Thymus (tissue), 11 donors: ENCODE results near the gene GUSB. TPM values are rescaled to one million over a fixed set of nuclear protein-coding genes. Genes with fewer than 3 reads are reported as not detected.
A peak's percentile ranks its signal among the peaks of the same experiment; 100 is the strongest.
"Not testable (repeated sequence)": the region's sequence is repeated elsewhere in the genome, so short reads cannot be mapped to it uniquely, and the experiment has no call there.

ENCODE experiments used
- DNase-seq, 9 donors: peaks; one replicate each; pipeline ENCODE4 v3.0.0-alpha.2; 2013; ENCODE audit warnings: low spot score in 9 of 9, low read depth in 6 of 9, missing footprints in 1 of 9
- H3K27ac ChIP-seq, 2 donors: one replicate each; pipeline ENCODE4 v1.5.1; 2013; ENCODE audit warnings: control low read depth in 1 of 2, low read depth in 1 of 2, low read length in 1 of 2, mild to moderate bottlenecking in 1 of 2, moderate library complexity in 1 of 2
- H3K27me3 ChIP-seq, 2 donors: one replicate each; pipeline ENCODE4 v1.5.1; 2013; ENCODE audit warnings: low read length in 1 of 2; ENCODE audit not compliant: control insufficient read depth in 2 of 2, insufficient read depth in 1 of 2
- H3K36me3 ChIP-seq, 2 donors: one replicate each; pipeline ENCODE4 v1.5.1; 2013; ENCODE audit warnings: low read length in 1 of 2, mild to moderate bottlenecking in 1 of 2, moderate library complexity in 1 of 2; ENCODE audit not compliant: control insufficient read depth in 2 of 2, insufficient read depth in 2 of 2
- H3K4me1 ChIP-seq, 2 donors: one replicate each; pipeline ENCODE4 v1.5.1; 2013; ENCODE audit warnings: low read length in 2 of 2; ENCODE audit not compliant: control insufficient read depth in 2 of 2, insufficient read depth in 2 of 2
- H3K4me3 ChIP-seq, 2 donors: one replicate each; pipeline ENCODE4 v1.5.1; 2013; ENCODE audit warnings: low read length in 2 of 2, control low read depth in 1 of 2, mild to moderate bottlenecking in 1 of 2
- H3K9me3 ChIP-seq, 2 donors: one replicate each; pipeline ENCODE4 v1.5.1; 2013; ENCODE audit warnings: low read length in 1 of 2, mild to moderate bottlenecking in 1 of 2; ENCODE audit not compliant: control insufficient read depth in 2 of 2, insufficient read depth in 1 of 2
- WGBS: extraction: QIAGEN DNeasy Blood & Tissue Kit; methylation state at CpG from one replicate; pipeline ENCODE4 v1.1.7; 2013; 5-methylcytosine and 5-hydroxymethylcytosine counted together
- polyA plus RNA-seq: library from polyadenylated mRNA; stranded (reverse); fragments of 200-250 nt; gene quantifications from one replicate; pipeline ENCODE4 v1.2.3, GENCODE V29; 2013
- total RNA-seq: library from RNA; stranded (reverse); fragments of 120-200 nt; gene quantifications from one replicate; pipeline ENCODE4 v1.2.4, GENCODE V29; 2013
- donor health status: healthy.

The GUSB gene
- total and polyA plus RNA-seq, 2 donors, result 20.6 to 56.4 TPM

- Histone ChIP-seq H3K27ac (no peak overlapping the region), H3K9me3 (no peaks in the 10 kb centered on the region), H3K27me3 (no peaks in the 10 kb centered on the region), H3K4me1 (no peaks in the 10 kb centered on the region), H3K4me3 (no peak overlapping the region), H3K36me3 (peaks cover 81 to 93% of the 10 kb centered on the region in 2 donors)
- WGBS, result 98% methylated on average over 17 of the region's 17 CpGs
- no peak for DNase-seq
Measured at GRCh38 chr7:65967361-65968155, 14.5 kb downstream of the GUSB start.

GRCh38 chr7:65966146-65966545 lies 15.9 kb downstream of the GUSB start:
- no peaks in the 10 kb centered on the region for H3K27me3 ChIP-seq
- no peak for DNase-seq
- no peaks in the 10 kb centered on the region for H3K4me1 ChIP-seq
- no peak overlapping the region for H3K27ac ChIP-seq
- H3K9me3 ChIP-seq, result no peaks in the 10 kb centered on the region
- H3K4me3 ChIP-seq, result no peak overlapping the region
- peaks cover 80 to 95% of the 10 kb centered on the region in 2 donors for H3K36me3 ChIP-seq
- 97% methylated on average over 6 of the region's 6 CpGs for WGBS

- not testable (repeated sequence) for DNase-seq, H3K9me3 ChIP-seq, H3K27me3 ChIP-seq, H3K27ac ChIP-seq, H3K4me3 ChIP-seq, H3K4me1 ChIP-seq
- 99% methylated on average over 3 of the region's 3 CpGs for WGBS
- peaks cover 84 to 96% of the 10 kb centered on the region in 2 donors for H3K36me3 ChIP-seq
Measured at GRCh38 chr7:65964671-65965070, 17.3 kb downstream of the GUSB start.

- Histone ChIP-seq H3K27ac (no peak overlapping the region), H3K4me1 (no peaks in the 10 kb centered on the region), H3K27me3 (no peaks in the 10 kb centered on the region), H3K36me3 (peaks cover 72 to 79% of the 10 kb centered on the region in 2 donors), H3K4me3 (no peak overlapping the region), H3K9me3 (no peaks in the 10 kb centered on the region)
- no peak for DNase-seq
- WGBS, result 98% methylated on average over 6 of the region's 6 CpGs
Measured at GRCh38 chr7:65962033-65962432, 20.0 kb downstream of the GUSB start.

- H3K27me3 ChIP-seq, result no peaks in the 10 kb centered on the region
- H3K27ac ChIP-seq, result no peak overlapping the region
- H3K36me3 ChIP-seq, result peaks cover 64 to 66% of the 10 kb centered on the region in 2 donors
- no peak overlapping the region for H3K4me3 ChIP-seq
- no peaks in the 10 kb centered on the region for H3K4me1 ChIP-seq
- WGBS, result 88% methylated on average over 19 of the region's 19 CpGs
- no peaks in the 10 kb centered on the region for H3K9me3 ChIP-seq
- no peak for DNase-seq
Measured at GRCh38 chr7:65960351-65961074, 21.5 kb downstream of the GUSB start.

GRCh38 chr7:65955718-65956117 lies 26.3 kb downstream of the GUSB start:
- DNase-seq, result no peak
- Histone ChIP-seq H3K27me3 (no peaks in the 10 kb centered on the region), H3K36me3 (peaks cover 29 to 41% of the 10 kb centered on the region in 2 donors), H3K4me3 (no peak overlapping the region), H3K4me1 (no peaks in the 10 kb centered on the region), H3K9me3 (no peaks in the 10 kb centered on the region), H3K27ac (no peak overlapping the region)
- WGBS, result 98% methylated on average over 4 of the region's 4 CpGs

- H3K4me1 ChIP-seq, result no peaks in the 10 kb centered on the region
- peaks cover 14 to 26% of the 10 kb centered on the region in 2 donors for H3K36me3 ChIP-seq
- no peak overlapping the region for H3K4me3 ChIP-seq
- no peaks in the 10 kb centered on the region for H3K27me3 ChIP-seq
- H3K27ac ChIP-seq, result no peak overlapping the region
- peak in 1 of 9 donors; percentile 9 for DNase-seq
- no peaks in the 10 kb centered on the region for H3K9me3 ChIP-seq
- WGBS, result 95% methylated on average over 15 of the region's 15 CpGs
Measured at GRCh38 chr7:65953890-65954450, 28.0 kb downstream of the GUSB start.

- Histone ChIP-seq H3K36me3 (peaks cover 12 to 21% of the 10 kb centered on the region in 2 donors), H3K4me3 (no peak overlapping the region), H3K9me3 (no peaks in the 10 kb centered on the region), H3K4me1 (no peaks in the 10 kb centered on the region), H3K27me3 (no peaks in the 10 kb centered on the region), H3K27ac (no peak overlapping the region)
- DNase-seq, result no peak
- 94% methylated on average over 5 of the region's 5 CpGs for WGBS
Measured at GRCh38 chr7:65953001-65953720, 28.9 kb downstream of the GUSB start.
